ENCODE results near the gene ZDHHC12. TPM values are rescaled to one million over a fixed set of nuclear protein-coding genes. Genes with fewer than 3 reads are reported as not detected.

The ZDHHC12 gene
- total RNA-seq, 4 donors from 2014 or later = 51.5 to 99.4 (median 77.1) TPM

- H3K36me3 ChIP-seq = peaks cover 0 to 53% (median 10%) of the 10 kb centered on the region in 3 donors
- H3K9me3 ChIP-seq = no peaks in the 10 kb centered on the region
- no peak overlapping the region for H3K4me3 ChIP-seq
- H3K27ac ChIP-seq = no peak overlapping the region
- TF ChIP-seq CTCF (IDR thresholded peaks at IDR 0.05) (no peak), POLR2A (IDR thresholded peaks at IDR 0.05) (no peak)
- 66 to 89% methylated on average over 4 to 11 of the region's 13 CpGs for WGBS, 2 donors
- no peak for DNase-seq
- intact Hi-C loops (cut with DNase I) = no loop called here
- H3K4me1 ChIP-seq = peaks cover 0 to 4% (median 0%) of the 10 kb centered on the region in 3 donors
- no peaks in the 10 kb centered on the region for H3K27me3 ChIP-seq
Measured at GRCh38 chr9:128731093-128731492, 7.2 kb upstream of the ZDHHC12 start.

GRCh38 chr9:128729766-128730517 lies 6.0 kb upstream of the ZDHHC12 start:
- Histone ChIP-seq H3K9me3 (no peaks in the 10 kb centered on the region), H3K27me3 (no peaks in the 10 kb centered on the region), H3K4me3 (no peak overlapping the region), H3K4me1 (peaks cover 0 to 9% (median 2%) of the 10 kb centered on the region in 3 donors), H3K36me3 (peaks cover 0 to 44% (median 7%) of the 10 kb centered on the region in 3 donors), H3K27ac (no peak overlapping the region)
- WGBS, 2 donors = 86 to 94% methylated on average over 13 to 17 of the region's 27 CpGs
- no peak for TF ChIP-seq CTCF (IDR thresholded peaks at IDR 0.05)
- TF ChIP-seq POLR2A (IDR thresholded peaks at IDR 0.05) = no peak
- intact Hi-C loops (cut with DNase I) = no loop called here
- DNase-seq = no peak

GRCh38 chr9:128729302-128729701 lies 5.4 kb upstream of the ZDHHC12 start:
- Histone ChIP-seq H3K4me3 (no peak overlapping the region), H3K36me3 (peaks cover 0 to 37% (median 4%) of the 10 kb centered on the region in 3 donors), H3K27me3 (no peaks in the 10 kb centered on the region), H3K9me3 (no peaks in the 10 kb centered on the region), H3K27ac (no peak overlapping the region), H3K4me1 (peaks cover 6 to 16% (median 8%) of the 10 kb centered on the region in 3 donors)
- no peak for TF ChIP-seq CTCF (IDR thresholded peaks at IDR 0.05)
- TF ChIP-seq POLR2A (IDR thresholded peaks at IDR 0.05) = no peak
- intact Hi-C loops (cut with DNase I) = no loop called here
- 72 to 82% methylated on average over 4 to 5 of the region's 5 CpGs for WGBS, 2 donors
- DNase-seq = no peak

- Histone ChIP-seq H3K36me3 (peaks cover 0 to 36% (median 4%) of the 10 kb centered on the region in 3 donors), H3K4me3 (no peak overlapping the region), H3K4me1 (peaks cover 10 to 19% (median 10%) of the 10 kb centered on the region in 3 donors), H3K27ac (no peak overlapping the region), H3K9me3 (no peaks in the 10 kb centered on the region), H3K27me3 (no peaks in the 10 kb centered on the region)
- DNase-seq = no peak
- TF ChIP-seq POLR2A (IDR thresholded peaks at IDR 0.05) = no peak
- no peak for TF ChIP-seq CTCF (IDR thresholded peaks at IDR 0.05)
- WGBS, 2 donors = 65 to 75% methylated on average over 6 to 7 of the region's 7 CpGs
- intact Hi-C loops (cut with DNase I) = no loop called here
Measured at GRCh38 chr9:128728298-128728697, 4.4 kb upstream of the ZDHHC12 start.

- WGBS, 2 donors = 80% methylated on average over 4 to 5 of the region's 5 CpGs
Measured at GRCh38 chr9:128727640-128728248, 3.8 kb upstream of the ZDHHC12 start.

More at GRCh38 chr9:128727640-128728248, 3.8 kb upstream of the ZDHHC12 start:
- no peak for DNase-seq
- Histone ChIP-seq H3K9me3 (no peaks in the 10 kb centered on the region), H3K36me3 (peaks cover 0 to 31% (median 3%) of the 10 kb centered on the region in 3 donors), H3K27me3 (no peaks in the 10 kb centered on the region), H3K4me1 (peaks cover 14 to 23% (median 14%) of the 10 kb centered on the region in 3 donors), H3K27ac (no peak overlapping the region), H3K4me3 (no peak overlapping the region)
- TF ChIP-seq POLR2A (IDR thresholded peaks at IDR 0.05) = no peak
- TF ChIP-seq CTCF (IDR thresholded peaks at IDR 0.05) = no peak
- intact Hi-C loops (cut with DNase I) = no loop called here

Measured in esophagus squamous epithelium (tissue), 5 donors.